ENCODE data around the gene AIMP1.

The AIMP1 gene

DNA sequence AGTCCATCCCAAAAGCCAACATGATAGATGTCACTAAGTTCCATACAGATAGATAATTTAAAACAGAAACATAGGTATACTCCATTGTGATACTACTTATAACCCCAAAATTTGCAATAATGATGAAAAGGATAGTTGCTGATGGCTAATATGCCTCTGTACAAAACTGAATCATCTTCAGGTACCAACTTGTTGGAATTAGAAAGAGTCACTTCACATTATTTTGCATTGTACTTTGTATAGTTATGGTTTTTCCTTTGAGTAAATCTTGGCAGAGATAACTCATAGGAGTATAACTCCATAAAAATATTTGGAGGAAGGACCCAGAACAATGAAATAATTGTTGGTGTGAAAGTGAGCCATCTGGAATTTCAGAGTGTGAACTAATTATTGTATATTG is 34.7 kb downstream of the AIMP1 start:
- Histone ChIP-seq H3K4me1 (ENCODE audit: insufficient read depth, low read length) (no peaks in the 10 kb centered on the region), H3K36me3 (ENCODE audit: insufficient read depth, low read length) (peaks cover 38% of the 10 kb centered on the region), H3K27me3 (ENCODE audit: insufficient read depth, low read length, poor library complexity) (no peaks in the 10 kb centered on the region), H3K79me2 (ENCODE audit: insufficient read depth, low read length) (no peaks in the 10 kb centered on the region), H3K4me3 (ENCODE audit: low read depth in 1 of 2, low read length in 2 of 2) (no peak overlapping the region), H3K9ac (ENCODE audit: low read depth, low read length) (no peak overlapping the region), H4K20me1 (ENCODE audit: insufficient read depth, low read length) (no peaks in the 10 kb centered on the region), H2AFZ (ENCODE audit: low read depth, low read length) (no peak overlapping the region), H3K27ac (ENCODE audit: low read length) (no peak overlapping the region), H3K4me2 (ENCODE audit: insufficient read depth, low read length) (no peak overlapping the region), H3K9me3 (ENCODE audit: insufficient read depth, low read length, severe bottlenecking) (no peaks in the 10 kb centered on the region)
- DNase-seq (no peak), ATAC-seq (ENCODE audit: insufficient read depth, low read depth) (no peak)
- TF ChIP-seq, protein P1, sequence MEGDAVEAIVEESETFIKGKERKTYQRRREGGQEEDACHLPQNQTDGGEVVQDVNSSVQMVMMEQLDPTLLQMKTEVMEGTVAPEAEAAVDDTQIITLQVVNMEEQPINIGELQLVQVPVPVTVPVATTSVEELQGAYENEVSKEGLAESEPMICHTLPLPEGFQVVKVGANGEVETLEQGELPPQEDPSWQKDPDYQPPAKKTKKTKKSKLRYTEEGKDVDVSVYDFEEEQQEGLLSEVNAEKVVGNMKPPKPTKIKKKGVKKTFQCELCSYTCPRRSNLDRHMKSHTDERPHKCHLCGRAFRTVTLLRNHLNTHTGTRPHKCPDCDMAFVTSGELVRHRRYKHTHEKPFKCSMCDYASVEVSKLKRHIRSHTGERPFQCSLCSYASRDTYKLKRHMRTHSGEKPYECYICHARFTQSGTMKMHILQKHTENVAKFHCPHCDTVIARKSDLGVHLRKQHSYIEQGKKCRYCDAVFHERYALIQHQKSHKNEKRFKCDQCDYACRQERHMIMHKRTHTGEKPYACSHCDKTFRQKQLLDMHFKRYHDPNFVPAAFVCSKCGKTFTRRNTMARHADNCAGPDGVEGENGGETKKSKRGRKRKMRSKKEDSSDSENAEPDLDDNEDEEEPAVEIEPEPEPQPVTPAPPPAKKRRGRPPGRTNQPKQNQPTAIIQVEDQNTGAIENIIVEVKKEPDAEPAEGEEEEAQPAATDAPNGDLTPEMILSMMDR (IDR thresholded peaks at IDR 0.05; ENCODE audit: borderline replicate concordance, extremely low read depth, low read length, poor library complexity, severe bottlenecking): no peak
- TF ChIP-seq EZH2 (IDR thresholded peaks at IDR 0.05; ENCODE audit: borderline replicate concordance, low read depth, low read length, severe bottlenecking): no peak

DNA sequence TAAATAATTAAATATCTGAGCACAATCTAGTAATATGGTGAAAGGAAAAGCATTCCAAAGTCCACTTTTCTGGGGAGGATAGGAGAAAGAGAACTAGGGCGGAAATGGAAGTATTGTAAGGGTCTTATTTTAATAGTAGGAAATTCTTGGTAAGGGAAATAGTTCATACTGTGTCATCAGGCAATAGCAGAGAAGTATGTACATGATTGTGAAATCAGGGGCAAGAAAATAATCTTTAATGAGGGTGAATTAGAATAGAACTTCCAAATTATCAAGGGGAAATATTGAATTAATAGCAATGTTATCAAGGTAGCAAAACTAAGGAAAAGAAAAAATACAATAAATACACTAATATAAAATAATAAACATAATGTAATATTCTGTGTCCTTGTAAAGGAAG is 37.4 kb downstream of the AIMP1 start:
- H2AFZ ChIP-seq (ENCODE audit: low read depth, low read length): no peak overlapping the region
- H3K4me2 ChIP-seq (ENCODE audit: insufficient read depth, low read length): no peak overlapping the region
- no peak overlapping the region for H3K9ac ChIP-seq (ENCODE audit: low read depth, low read length)
- TF ChIP-seq, protein P1 (IDR thresholded peaks at IDR 0.05; ENCODE audit: borderline replicate concordance, extremely low read depth, low read length, poor library complexity, severe bottlenecking): no peak
- TF ChIP-seq EZH2 (IDR thresholded peaks at IDR 0.05; ENCODE audit: borderline replicate concordance, low read depth, low read length, severe bottlenecking): no peak
- no peak overlapping the region for H3K4me3 ChIP-seq (ENCODE audit: low read depth in 1 of 2, low read length in 2 of 2)
- H3K79me2 ChIP-seq (ENCODE audit: insufficient read depth, low read length): no peaks in the 10 kb centered on the region
- ATAC-seq (ENCODE audit: insufficient read depth, low read depth): no peak
- no peak for DNase-seq
- H3K27ac ChIP-seq (ENCODE audit: low read length): no peak overlapping the region
- no peaks in the 10 kb centered on the region for H4K20me1 ChIP-seq (ENCODE audit: insufficient read depth, low read length)
- H3K4me1 ChIP-seq (ENCODE audit: insufficient read depth, low read length): no peaks in the 10 kb centered on the region
- peaks cover 14% of the 10 kb centered on the region for H3K36me3 ChIP-seq (ENCODE audit: insufficient read depth, low read length)
- no peaks in the 10 kb centered on the region for H3K27me3 ChIP-seq (ENCODE audit: insufficient read depth, low read length, poor library complexity)
- no peaks in the 10 kb centered on the region for H3K9me3 ChIP-seq (ENCODE audit: insufficient read depth, low read length, severe bottlenecking)

DNA sequence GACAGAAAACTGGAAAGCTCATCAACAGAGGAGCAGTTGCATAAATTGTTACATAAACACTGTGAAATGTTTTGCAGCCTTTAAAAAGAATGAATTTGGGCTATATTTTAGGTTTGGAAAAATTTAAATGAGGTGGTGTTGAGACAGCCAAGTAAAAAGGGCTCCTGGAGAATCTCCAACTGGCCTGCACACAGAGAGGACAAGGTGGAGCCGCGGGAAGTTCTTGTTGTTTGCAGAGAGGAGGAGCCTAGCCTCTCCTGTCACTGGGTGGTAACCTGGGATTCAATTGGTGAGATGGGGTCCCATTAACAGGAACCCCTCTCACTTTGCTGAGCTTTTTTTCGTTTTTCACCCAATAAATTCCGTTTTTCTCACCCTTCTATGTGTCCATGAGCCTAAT is 38.8 kb downstream of the AIMP1 start:
- no peak overlapping the region for H2AFZ ChIP-seq (ENCODE audit: low read depth, low read length)
- H3K27ac ChIP-seq (ENCODE audit: low read length): no peak overlapping the region
- DNase-seq (no peak), ATAC-seq (ENCODE audit: insufficient read depth, low read depth) (no peak)
- no peaks in the 10 kb centered on the region for H4K20me1 ChIP-seq (ENCODE audit: insufficient read depth, low read length)
- TF ChIP-seq, protein P1 (IDR thresholded peaks at IDR 0.05; ENCODE audit: borderline replicate concordance, extremely low read depth, low read length, poor library complexity, severe bottlenecking): no peak
- H3K9ac ChIP-seq (ENCODE audit: low read depth, low read length): no peak overlapping the region
- H3K9me3 ChIP-seq (ENCODE audit: insufficient read depth, low read length, severe bottlenecking): no peaks in the 10 kb centered on the region
- no peak overlapping the region for H3K4me3 ChIP-seq (ENCODE audit: low read depth in 1 of 2, low read length in 2 of 2)
- H3K4me1 ChIP-seq (ENCODE audit: insufficient read depth, low read length): no peaks in the 10 kb centered on the region
- H3K27me3 ChIP-seq (ENCODE audit: insufficient read depth, low read length, poor library complexity): no peaks in the 10 kb centered on the region
- H3K79me2 ChIP-seq (ENCODE audit: insufficient read depth, low read length): no peaks in the 10 kb centered on the region
- peaks cover 7% of the 10 kb centered on the region; the same call in 1 of the 2 replicates for H3K36me3 ChIP-seq (ENCODE audit: insufficient read depth, low read length)
- no peak overlapping the region for H3K4me2 ChIP-seq (ENCODE audit: insufficient read depth, low read length)

DNA sequence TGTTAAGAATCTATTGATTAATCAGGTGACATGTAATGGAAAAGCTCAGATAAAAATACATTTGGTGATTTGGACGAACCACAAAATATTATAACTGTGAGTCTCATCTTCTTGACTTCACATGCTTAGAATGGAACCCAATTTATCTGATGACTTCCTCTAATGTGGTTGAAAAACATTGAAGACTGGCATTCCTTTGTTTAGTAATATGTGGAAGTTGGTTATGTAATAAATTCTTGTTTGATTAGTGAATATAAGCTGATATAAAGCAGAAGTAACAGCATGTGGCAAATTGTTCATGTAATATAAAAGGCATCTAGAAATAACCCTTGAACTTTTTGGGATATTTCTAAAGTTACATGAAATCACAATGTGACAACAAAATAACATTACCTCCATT is 42.5 kb downstream of the AIMP1 start:
- TF ChIP-seq, protein P1 (IDR thresholded peaks at IDR 0.05; ENCODE audit: borderline replicate concordance, extremely low read depth, low read length, poor library complexity, severe bottlenecking): no peak
- no peak for TF ChIP-seq EZH2 (IDR thresholded peaks at IDR 0.05; ENCODE audit: borderline replicate concordance, low read depth, low read length, severe bottlenecking)

More for the DNA sequence above, 42.5 kb downstream of the AIMP1 start:
- Histone ChIP-seq H3K36me3 (ENCODE audit: insufficient read depth, low read length) (no peaks in the 10 kb centered on the region), H3K27ac (ENCODE audit: low read length) (no peak overlapping the region), H3K4me3 (ENCODE audit: low read depth in 1 of 2, low read length in 2 of 2) (no peak overlapping the region), H3K9me3 (ENCODE audit: insufficient read depth, low read length, severe bottlenecking) (no peaks in the 10 kb centered on the region), H4K20me1 (ENCODE audit: insufficient read depth, low read length) (no peaks in the 10 kb centered on the region), H2AFZ (ENCODE audit: low read depth, low read length) (no peak overlapping the region), H3K27me3 (ENCODE audit: insufficient read depth, low read length, poor library complexity) (no peaks in the 10 kb centered on the region), H3K4me1 (ENCODE audit: insufficient read depth, low read length) (no peaks in the 10 kb centered on the region), H3K4me2 (ENCODE audit: insufficient read depth, low read length) (no peak overlapping the region), H3K9ac (ENCODE audit: low read depth, low read length) (no peak overlapping the region), H3K79me2 (ENCODE audit: insufficient read depth, low read length) (no peaks in the 10 kb centered on the region)
- DNase-seq (no peak), ATAC-seq (ENCODE audit: insufficient read depth, low read depth) (no peak)
